ENCODE measurements around the gene NPHP4. TPM values are rescaled to one million over a fixed set of nuclear protein-coding genes. Genes with fewer than 3 reads are reported as not detected.

Gene NPHP4
- 4.9 TPM for total RNA-seq
- long read RNA-seq, partial matches to known transcripts = 3 of 11 reads
- long read RNA-seq, other reads (novel, unspliced or antisense) = 8 of 11 reads

DNA sequence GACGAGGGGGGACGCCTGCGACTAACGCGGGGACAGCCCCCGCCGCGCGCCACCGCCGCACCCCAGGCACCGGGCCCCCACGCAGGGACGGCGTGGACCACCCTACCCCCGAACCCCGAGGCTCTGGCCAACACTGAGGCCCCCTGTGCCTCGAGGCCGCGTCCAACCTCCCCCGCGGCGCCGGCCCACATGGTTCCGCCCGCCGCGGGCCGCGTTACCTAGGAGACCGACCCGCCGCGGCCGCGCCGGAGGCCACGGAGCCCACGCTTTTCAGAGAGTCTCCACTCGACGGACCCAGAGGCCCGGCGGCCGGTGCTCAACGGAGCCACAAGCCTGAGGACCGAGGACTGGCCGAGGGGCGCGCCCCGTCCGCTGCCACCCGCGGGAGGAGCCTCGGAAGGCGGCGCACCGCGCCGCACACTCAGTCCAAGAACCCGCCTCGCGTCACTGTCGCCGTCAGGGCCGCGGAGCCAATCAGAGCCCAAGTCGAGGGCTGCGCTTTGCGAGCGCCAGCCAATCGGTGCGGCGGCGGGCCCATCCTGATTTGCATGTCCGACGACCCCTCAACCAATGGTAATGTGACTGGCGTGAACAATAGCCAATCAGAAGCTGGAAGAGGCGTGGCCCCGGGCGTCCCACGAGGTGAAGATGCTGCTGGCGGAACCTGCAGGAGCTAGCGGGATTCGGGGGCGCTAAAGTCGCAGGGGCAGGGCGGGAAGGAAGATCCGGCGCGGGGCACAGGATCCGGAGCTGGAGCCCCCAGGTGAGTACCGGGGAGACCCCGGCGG lies at the start of gene NPHP4:
Gene NPHP4, minus strand, starts transcription at position 400 of the 788 bp plus-strand sequence. CDS start 6,136 bp downstream, outside the sequence.
- ATAC-seq (peak; percentile 96), DNase-seq (peak; percentile 100)
- intact Hi-C loops (cut with micrococcal nuclease) = no loop called here

GRCh38 chr1:6041432-6042062 lies 49.3 kb upstream of the NPHP4 start:
- peak; percentile 64 for ATAC-seq
- intact Hi-C loops (cut with micrococcal nuclease) = no loop called here
- DNase-seq = peak; percentile 65

DNA sequence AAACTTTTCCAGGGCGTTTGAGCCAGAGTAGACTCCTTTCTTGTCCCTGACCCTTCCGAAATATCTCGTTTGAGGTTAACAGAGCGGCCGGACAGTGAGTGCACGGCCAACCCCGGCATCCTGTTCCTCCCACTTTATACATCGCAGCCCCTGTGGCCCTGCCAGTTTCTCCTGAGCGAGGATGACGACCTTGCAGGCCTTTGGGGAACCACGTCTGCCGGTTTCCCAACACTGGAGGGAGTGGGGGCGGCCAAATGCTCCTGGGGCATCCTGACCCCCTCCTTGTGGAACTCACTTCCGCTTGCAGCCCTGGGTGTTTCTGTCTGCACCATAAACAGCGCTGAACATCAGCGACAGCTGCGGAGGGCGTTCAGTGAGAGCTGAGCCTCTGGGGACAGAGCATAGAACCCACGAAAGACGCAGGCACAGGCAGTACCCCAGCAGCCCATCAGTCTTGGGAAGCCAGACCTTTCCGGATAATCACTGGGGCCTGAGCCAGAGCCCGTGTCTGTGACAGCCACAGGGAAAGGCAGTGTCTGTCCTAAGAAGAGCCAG lies 48.7 kb upstream of the NPHP4 start:
- DNase-seq (no peak), ATAC-seq (no peak)
- intact Hi-C loops (cut with micrococcal nuclease) = no loop called here

DNA sequence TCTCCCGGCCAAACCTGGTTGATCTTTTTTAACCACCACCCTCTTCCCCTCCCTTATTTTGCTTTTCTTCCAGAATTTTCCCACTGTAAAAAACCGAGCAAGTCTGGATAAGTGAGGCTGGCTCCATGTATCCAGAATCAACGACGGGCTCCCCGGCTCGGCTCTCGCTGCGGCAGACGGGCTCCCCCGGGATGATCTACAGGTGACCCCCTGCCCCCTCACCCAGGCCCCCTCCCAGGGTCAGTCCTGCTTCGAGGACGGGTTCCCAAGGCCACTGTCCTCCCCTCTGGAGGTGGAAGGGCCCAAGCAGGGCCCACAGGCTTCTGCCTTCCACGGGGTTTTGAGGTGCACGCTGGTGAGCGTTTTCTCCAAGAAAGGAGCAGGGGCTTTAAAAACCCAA lies 48.2 kb upstream of the NPHP4 start:
- DNase-seq = no peak
- intact Hi-C loops (cut with micrococcal nuclease) = no loop called here

GRCh38 chr1:6039031-6039430 lies 46.8 kb upstream of the NPHP4 start:
- DNase-seq = no peak
- no peak for ATAC-seq
- intact Hi-C loops (cut with micrococcal nuclease) = no loop called here

More for the DNA sequence above, 48.2 kb upstream of the NPHP4 start:
- no peak for ATAC-seq

GRCh38 chr1:6038603-6039002 lies 46.4 kb upstream of the NPHP4 start:
- no peak for ATAC-seq
- intact Hi-C loops (cut with micrococcal nuclease) = no loop called here
- no peak for DNase-seq

- ATAC-seq (no peak), DNase-seq (no peak)
- intact Hi-C loops (cut with micrococcal nuclease) = no loop called here
Measured at GRCh38 chr1:6037338-6037762, 45.1 kb upstream of the NPHP4 start.

GRCh38 chr1:6035719-6036118 lies 43.5 kb upstream of the NPHP4 start:
- intact Hi-C loops (cut with micrococcal nuclease) = no loop called here
- no peak for ATAC-seq
- DNase-seq = no peak

DNA sequence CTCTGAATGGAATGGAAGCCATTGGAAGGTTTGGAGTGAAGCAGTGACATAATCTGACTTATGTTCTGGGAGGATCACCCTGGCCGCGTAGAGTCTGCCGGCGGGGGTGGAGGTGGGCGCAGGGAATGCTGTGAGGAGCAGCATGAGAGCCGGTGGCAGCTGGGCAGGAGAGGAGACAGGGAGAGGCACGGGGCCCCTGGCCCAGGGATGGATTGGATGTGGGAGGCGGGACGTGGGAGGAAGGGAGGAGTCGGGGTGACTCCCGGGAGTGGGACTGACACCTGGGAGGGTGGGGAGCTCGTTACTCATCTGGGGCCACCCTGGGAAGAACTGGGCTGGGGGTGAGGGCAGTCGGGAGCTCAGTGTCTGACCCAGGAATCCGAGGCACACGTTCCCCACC lies 43.1 kb upstream of the NPHP4 start:
- intact Hi-C loops (cut with micrococcal nuclease) = no loop called here
- ATAC-seq (no peak), DNase-seq (no peak)

DNA sequence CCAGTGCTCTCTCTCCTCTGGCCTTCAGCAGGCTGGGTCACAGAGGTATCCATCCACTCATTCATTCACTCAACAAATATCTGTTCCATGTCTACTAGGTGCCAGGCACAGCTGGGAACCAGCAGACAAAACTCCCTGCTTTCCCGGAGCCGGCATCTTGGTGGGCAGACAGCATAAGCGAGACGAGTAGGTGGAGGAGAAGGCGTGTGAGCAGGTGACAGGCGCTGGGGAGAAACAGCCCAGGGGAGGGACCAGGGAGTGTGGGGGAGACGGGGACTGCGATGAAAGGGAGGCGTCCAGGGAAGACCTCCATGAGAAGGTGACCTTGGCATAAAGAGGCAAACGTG lies 42.5 kb upstream of the NPHP4 start:
- intact Hi-C loops (cut with micrococcal nuclease) = no loop called here
- DNase-seq (no peak), ATAC-seq (no peak)

GRCh38 chr1:6033986-6034749 lies 41.9 kb upstream of the NPHP4 start:
- peak; percentile 69 for DNase-seq
- ATAC-seq = peak; percentile 82
- intact Hi-C loops (cut with micrococcal nuclease) = no loop called here

GRCh38 chr1:6033124-6033523 lies 40.9 kb upstream of the NPHP4 start:
- ATAC-seq (no peak), DNase-seq (no peak)
- intact Hi-C loops (cut with micrococcal nuclease) = no loop called here

DNA sequence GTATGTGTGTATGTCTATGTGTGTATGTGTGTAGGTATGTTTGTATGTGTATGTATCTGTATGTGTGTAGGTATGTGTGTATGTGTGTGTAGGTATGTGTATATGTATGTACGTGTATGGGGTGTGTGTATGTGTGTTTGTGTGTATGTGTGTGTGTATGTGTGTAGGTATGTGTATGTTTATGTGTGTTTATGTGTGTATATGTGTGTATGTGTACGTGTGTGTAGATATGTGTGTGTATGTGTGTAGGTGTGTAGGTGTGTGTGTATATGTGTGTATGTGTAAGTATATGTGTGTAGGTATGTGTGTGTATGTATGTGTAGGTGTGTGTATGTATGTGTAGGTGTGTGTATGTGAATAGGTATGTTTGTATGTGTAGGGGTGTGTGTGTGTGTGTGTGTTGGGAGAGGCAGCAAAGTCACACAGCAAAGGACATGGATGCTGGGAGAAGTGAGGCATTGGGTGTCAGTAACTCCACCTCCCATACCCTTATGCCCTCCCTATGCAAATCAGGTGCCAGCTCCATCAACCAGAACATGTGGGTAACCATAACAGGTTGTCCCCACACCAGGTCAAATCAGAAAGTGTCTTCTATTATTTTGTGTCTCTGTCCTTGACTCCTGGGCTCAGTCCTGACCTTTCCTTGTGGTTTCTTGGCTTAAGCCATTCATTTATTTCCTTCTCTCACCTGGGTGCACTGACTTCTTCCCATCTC lies 38.5 kb upstream of the NPHP4 start:
- no peak for DNase-seq
- ATAC-seq = no peak
- intact Hi-C loops (cut with micrococcal nuclease) = no loop called here

GRCh38 chr1:6030132-6030531 lies 37.9 kb upstream of the NPHP4 start:
- ATAC-seq = no peak
- intact Hi-C loops (cut with micrococcal nuclease) = no loop called here
- DNase-seq = no peak

DNA sequence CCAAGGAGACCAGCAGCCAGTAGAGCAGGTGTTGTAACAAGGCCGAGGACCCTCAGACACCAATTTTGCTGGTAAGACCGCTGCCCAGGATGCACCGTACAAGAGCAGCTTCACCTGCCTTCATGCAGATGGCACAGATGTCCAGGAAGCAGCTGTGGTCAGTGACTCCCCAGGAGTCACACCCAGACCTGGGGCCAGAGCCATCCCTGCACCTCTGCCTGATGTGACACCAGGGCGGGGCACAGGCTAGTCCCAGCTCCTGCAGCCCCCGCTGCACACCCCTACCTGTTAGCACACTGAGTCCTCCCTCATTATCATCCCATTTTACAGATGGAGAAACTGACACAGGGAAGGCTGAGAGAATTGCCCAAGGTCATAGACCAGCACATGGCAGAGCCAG lies 37.1 kb upstream of the NPHP4 start:
- DNase-seq = no peak
- intact Hi-C loops (cut with micrococcal nuclease) = no loop called here

GRCh38 chr1:6028042-6028850 lies 36.0 kb upstream of the NPHP4 start:
- peak; percentile 14 for ATAC-seq
- intact Hi-C loops (cut with micrococcal nuclease) = no loop called here

More for the DNA sequence above, 37.1 kb upstream of the NPHP4 start:
- no peak for ATAC-seq

DNA sequence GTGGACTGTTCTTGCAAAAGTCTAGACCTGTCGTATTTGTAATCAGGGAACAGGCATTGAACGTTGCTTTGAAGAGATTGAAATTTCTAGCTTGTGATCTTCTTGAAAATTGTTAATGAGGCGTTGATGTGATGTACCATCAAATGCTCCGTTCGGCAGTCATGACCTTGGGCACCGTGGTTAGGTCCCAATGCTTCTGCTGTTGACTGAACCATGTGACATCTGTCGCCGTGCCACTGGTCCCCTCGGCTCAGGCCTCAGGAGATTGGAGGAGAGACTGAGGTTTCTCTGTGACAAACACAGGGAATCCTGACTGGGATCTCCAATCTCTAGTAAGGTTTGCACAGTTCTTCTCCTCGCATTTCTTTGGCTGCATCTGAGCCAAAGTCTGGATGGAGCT lies 35.4 kb upstream of the NPHP4 start:
- ATAC-seq (no peak), DNase-seq (no peak)
- intact Hi-C loops (cut with micrococcal nuclease) = no loop called here

More at GRCh38 chr1:6028042-6028850, 36.0 kb upstream of the NPHP4 start:
- DNase-seq = peak; percentile 44

DNA sequence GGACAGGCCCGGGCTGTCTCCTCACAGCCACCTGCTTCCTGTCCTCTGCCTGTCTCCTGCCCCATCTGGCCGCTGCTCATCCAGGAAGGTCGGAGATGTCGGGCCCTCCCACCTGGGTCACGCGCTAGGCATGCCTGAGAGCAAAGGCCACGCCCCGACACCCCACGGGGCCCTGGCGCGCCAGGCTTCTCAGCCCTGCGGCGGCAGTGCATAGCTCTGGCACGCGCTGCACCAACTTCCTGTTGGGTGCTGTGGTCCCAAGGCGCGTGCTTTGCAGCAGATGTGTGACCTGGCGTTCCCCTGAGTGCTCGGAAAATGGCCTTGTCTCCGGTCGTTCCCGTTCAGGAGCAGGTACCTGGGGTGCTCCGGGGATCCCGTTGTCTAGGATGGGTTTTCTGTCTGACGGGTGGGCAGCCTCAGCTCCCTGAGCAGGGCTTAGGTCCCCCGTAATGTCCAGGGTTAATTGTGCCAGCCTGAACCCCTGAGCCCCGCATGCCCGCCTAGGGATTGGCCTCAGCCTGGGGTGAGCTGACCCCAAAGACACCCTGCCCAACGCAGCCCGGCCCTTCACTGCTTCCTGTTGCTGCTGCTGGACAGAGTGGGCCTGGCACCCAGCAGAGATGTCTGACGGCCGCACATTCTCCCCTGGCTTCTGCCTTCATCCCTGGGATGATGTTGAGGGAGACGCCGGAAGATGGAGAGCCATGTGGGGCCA lies 34.0 kb upstream of the NPHP4 start:
- DNase-seq (peak; percentile 92), ATAC-seq (peak; percentile 94)
- intact Hi-C loops (cut with micrococcal nuclease) = no loop called here

Measured in left ventricle myocardium superior (tissue), 1 donor.